WTC11 (cell line): Measurements from ENCODE around the gene ALDOC.

Experiments used
- ELF4 ChIP-seq: sonication (generic); formaldehyde crosslinking; IDR thresholded peaks from 2 replicates; pipeline ENCODE4 v1.8.1; 2022; ENCODE audit warnings: low read depth, mild to moderate bottlenecking, moderate library complexity, missing genetic modification reagents
- ETV6 ChIP-seq: sonication (generic); formaldehyde crosslinking; IDR thresholded peaks from 2 replicates; pipeline ENCODE4 v1.8.1; 2022; ENCODE audit warnings: mild to moderate bottlenecking, missing genetic modification reagents
- GABPB1 ChIP-seq: sonication (generic); formaldehyde crosslinking; IDR thresholded peaks from 2 replicates; pipeline ENCODE4 v1.8.1; 2023; ENCODE audit warnings: mild to moderate bottlenecking, missing genetic modification reagents
- JUN ChIP-seq: sonication (generic); formaldehyde crosslinking; IDR thresholded peaks from 2 replicates; pipeline ENCODE4 v1.8.0; 2023; ENCODE audit warnings: mild to moderate bottlenecking, missing genetic modification reagents
- MAX ChIP-seq: sonication (generic); formaldehyde crosslinking; IDR thresholded peaks from 2 replicates; pipeline ENCODE4 v1.8.0; 2022; ENCODE audit warnings: mild to moderate bottlenecking, missing genetic modification reagents
- NFE2L1 ChIP-seq: sonication (generic); formaldehyde crosslinking; IDR thresholded peaks from 2 replicates; pipeline ENCODE4 v1.8.1; 2023; ENCODE audit warnings: missing genetic modification reagents
- NFYB ChIP-seq: sonication (generic); formaldehyde crosslinking; conservative IDR thresholded peaks from 2 replicates; pipeline ENCODE4 v1.8.0; 2022; ENCODE audit warnings: low read depth, missing genetic modification reagents
- NR3C1 ChIP-seq: sonication (generic); formaldehyde crosslinking; conservative IDR thresholded peaks from 2 replicates; pipeline ENCODE4 v1.8.1; 2023; ENCODE audit warnings: low read depth, mild to moderate bottlenecking, missing genetic modification reagents
- PREB ChIP-seq: sonication (generic); formaldehyde crosslinking; IDR thresholded peaks from 2 replicates; pipeline ENCODE4 v1.8.1; 2022; ENCODE audit warnings: mild to moderate bottlenecking, missing genetic modification reagents, moderate library complexity, borderline replicate concordance
- STAT6 ChIP-seq: sonication (generic); formaldehyde crosslinking; conservative IDR thresholded peaks from 2 replicates; pipeline ENCODE4 v1.8.1; 2023; ENCODE audit warnings: mild to moderate bottlenecking, low read depth, missing genetic modification reagents, moderate library complexity
- TEAD4 ChIP-seq: sonication (generic); formaldehyde crosslinking; IDR thresholded peaks from 2 replicates; pipeline ENCODE4 v1.8.0; 2022; ENCODE audit warnings: mild to moderate bottlenecking, missing genetic modification reagents
- ZNF512 ChIP-seq: sonication (generic); formaldehyde crosslinking; IDR thresholded peaks from 2 replicates; pipeline ENCODE4 v1.8.1; 2022; ENCODE audit warnings: missing genetic modification reagents, borderline replicate concordance
- TF ChIP-seq, protein P1 (sequence below): sonication (generic); formaldehyde crosslinking; IDR thresholded peaks from 2 replicates; pipeline ENCODE4 v1.8.1; 2023; ENCODE audit warnings: mild to moderate bottlenecking, missing genetic modification reagents, moderate library complexity
- TF ChIP-seq, protein P2 (sequence below): fragments of 200-600 bp; IDR thresholded peaks from 2 replicates; pipeline ENCODE4 v1.8.0; 2022; ENCODE audit warnings: antibody characterized with exemption

- TF ChIP-seq ETV6 (no peak), NR3C1 (CRISPR knock-in tag) (no peak), JUN (CRISPR knock-in tag) (no peak), TEAD4 (CRISPR knock-in tag) (no peak), PREB (CRISPR knock-in tag) (no peak), GABPB1 (CRISPR knock-in tag) (no peak), NFYB (CRISPR knock-in tag) (no peak), NFE2L1 (CRISPR knock-in tag) (no peak), ZNF512 (no peak), MAX (no peak), ELF4 (no peak), STAT6 (CRISPR knock-in tag) (no peak)
- TF ChIP-seq, protein P1, sequence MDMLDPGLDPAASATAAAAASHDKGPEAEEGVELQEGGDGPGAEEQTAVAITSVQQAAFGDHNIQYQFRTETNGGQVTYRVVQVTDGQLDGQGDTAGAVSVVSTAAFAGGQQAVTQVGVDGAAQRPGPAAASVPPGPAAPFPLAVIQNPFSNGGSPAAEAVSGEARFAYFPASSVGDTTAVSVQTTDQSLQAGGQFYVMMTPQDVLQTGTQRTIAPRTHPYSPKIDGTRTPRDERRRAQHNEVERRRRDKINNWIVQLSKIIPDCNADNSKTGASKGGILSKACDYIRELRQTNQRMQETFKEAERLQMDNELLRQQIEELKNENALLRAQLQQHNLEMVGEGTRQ (CRISPR knock-in tag), result no peak
- TF ChIP-seq, protein P2, sequence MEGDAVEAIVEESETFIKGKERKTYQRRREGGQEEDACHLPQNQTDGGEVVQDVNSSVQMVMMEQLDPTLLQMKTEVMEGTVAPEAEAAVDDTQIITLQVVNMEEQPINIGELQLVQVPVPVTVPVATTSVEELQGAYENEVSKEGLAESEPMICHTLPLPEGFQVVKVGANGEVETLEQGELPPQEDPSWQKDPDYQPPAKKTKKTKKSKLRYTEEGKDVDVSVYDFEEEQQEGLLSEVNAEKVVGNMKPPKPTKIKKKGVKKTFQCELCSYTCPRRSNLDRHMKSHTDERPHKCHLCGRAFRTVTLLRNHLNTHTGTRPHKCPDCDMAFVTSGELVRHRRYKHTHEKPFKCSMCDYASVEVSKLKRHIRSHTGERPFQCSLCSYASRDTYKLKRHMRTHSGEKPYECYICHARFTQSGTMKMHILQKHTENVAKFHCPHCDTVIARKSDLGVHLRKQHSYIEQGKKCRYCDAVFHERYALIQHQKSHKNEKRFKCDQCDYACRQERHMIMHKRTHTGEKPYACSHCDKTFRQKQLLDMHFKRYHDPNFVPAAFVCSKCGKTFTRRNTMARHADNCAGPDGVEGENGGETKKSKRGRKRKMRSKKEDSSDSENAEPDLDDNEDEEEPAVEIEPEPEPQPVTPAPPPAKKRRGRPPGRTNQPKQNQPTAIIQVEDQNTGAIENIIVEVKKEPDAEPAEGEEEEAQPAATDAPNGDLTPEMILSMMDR, result no peak
Observed at GRCh38 chr17:28578246-28579195, 1.8 kb upstream of the ALDOC start.
